ENCODE data around the gene EIF4EBP2.

DNA sequence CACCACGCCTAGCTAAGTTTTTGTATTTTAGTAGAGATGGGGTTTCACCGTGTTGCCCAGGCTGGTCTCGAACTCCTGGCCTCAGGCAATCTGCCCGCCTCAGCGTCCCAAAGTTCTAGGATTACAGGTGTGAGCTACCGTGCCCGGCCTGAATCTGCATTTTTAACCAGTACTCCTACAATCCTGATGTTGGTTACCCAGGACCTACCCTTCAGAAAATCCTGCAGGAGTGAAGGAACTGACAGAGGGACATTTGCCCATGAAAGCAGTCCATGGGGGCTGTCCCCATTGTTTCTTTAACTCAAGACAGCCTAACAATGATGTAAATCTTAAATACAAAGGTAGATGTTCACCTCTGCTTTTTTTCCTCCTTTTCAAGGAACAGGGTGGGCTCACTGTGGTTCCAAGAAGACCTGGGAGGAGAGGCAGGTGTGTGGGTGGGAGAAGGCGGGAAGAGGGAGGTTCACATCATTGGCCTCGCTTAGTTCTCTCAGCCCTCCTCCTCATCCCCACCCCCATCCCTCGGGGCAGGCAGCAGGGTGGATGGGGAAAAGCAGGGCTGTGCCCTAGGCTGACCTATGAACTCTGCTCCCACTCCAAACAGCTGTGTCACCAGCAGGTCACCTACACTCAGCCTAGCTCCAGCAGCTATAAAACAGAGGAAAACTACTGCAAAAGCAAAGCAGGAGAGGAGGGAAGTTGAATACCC lies 35.0 kb upstream of the EIF4EBP2 start:
- TF ChIP-seq POLR2A (IDR thresholded peaks at IDR 0.05): no peak
- TF ChIP-seq, protein P1, sequence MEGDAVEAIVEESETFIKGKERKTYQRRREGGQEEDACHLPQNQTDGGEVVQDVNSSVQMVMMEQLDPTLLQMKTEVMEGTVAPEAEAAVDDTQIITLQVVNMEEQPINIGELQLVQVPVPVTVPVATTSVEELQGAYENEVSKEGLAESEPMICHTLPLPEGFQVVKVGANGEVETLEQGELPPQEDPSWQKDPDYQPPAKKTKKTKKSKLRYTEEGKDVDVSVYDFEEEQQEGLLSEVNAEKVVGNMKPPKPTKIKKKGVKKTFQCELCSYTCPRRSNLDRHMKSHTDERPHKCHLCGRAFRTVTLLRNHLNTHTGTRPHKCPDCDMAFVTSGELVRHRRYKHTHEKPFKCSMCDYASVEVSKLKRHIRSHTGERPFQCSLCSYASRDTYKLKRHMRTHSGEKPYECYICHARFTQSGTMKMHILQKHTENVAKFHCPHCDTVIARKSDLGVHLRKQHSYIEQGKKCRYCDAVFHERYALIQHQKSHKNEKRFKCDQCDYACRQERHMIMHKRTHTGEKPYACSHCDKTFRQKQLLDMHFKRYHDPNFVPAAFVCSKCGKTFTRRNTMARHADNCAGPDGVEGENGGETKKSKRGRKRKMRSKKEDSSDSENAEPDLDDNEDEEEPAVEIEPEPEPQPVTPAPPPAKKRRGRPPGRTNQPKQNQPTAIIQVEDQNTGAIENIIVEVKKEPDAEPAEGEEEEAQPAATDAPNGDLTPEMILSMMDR (IDR thresholded peaks at IDR 0.05): no peak

All from thyroid gland (tissue), 4 donors.